Middle frontal gyrus (tissue), 1 donor: ENCODE results near the gene HOXA11.

Experiments
- DNase-seq: peaks from one replicate; pipeline ENCODE4 v3.0.0-alpha.2; 2015; ENCODE audit warnings: low spot score; ENCODE audit errors: extremely low spot score

HOXA11 gene

DNA sequence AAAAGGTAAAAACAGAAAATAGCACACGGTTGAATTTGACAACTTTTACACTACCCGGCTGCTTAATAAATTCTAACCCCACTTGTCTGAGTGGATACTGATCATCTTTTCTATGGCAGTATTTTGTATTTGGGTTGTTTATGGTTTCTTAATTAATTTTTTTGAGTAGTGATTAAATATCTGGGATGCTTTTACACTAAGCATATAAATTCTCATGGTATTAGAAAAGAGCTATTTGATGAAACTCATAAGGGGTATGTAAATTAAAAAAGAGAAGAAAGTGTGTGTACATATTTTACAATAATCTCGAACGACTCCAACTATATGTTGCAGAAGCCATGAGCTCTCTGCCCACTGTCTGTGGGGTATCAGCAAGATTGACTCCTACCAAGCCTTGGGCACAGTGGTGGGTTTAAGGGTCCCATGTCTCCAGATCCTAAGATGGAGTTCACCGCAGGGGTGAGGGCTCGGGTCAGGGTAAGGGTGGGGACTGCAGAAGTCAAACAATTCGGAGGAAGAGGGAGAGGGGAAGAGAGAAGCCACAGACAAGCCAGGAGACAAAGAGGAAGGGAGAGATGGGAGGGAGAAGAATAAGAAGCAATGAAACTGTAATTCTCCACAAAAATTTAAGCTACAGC, 22.4 kb upstream of the HOXA11 start:
- no peak for DNase-seq

DNA sequence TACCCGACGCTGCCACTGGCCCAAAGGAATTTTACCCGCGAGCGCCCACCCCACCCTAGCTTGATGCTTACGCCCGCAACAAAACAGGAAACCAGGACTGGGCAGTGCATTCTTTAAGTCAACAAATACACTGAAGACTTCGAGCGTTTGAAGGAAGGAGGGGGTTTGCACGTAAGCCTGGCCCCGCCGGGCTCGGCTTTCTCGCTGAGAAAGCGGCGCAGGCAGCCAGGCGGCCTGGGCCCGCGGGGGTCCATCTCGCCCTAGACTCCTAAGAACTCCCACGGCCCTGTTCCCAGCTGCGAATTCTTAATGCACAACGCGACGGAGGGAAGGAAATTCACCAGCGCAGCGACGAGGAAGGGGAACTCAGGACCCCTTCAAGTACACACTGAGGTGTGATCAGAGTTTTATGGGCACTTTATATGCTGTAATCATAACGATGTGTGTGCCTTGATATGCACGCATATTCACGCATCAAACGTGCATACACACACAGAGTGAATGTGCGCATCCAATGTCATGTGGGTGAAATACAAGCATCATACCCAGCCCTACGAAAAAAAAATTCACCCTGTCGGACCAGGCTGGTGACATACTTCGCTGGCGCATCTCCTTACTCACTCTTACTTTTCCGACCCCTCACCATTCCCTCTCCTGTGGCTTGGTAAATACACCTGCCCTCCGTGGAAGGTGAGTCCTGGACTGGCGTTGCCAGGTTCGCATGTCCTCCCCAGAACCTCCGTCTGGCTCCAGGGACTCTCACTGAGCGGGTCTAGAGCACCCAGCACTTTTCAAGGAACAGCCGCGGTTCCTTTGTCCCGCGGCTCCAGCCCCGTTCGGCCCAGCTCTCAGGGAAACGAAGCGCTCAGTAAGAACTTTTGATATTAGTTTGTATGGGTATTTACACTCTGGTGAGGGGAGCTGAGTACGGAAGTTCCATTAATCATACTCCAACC, 20.6 kb upstream of the HOXA11 start:
- no peak for DNase-seq

DNA sequence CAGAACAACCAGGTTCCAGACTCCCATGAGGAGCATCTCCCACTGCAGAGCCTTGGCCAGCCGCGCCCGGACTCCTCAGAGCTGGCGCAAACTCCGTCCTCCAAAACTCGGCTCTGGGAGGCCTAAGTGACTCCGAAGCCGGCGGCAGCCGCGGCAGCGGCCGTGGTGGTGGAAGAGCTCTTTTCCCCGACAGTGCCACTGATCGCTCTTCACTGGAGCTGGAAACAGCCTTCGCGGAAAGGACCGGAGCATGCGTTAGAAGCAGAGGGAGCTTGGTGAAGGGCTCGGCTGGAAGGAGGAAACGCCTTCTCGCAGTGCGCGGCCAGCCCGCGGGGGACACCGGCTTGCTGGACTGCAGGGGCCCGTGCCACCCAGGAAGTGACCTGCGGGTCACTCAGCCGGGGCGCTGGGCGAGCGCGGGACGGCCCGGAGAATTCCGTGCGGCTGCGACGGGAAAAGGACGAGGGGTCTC, 19.9 kb upstream of the HOXA11 start:
- no peak for DNase-seq

DNA sequence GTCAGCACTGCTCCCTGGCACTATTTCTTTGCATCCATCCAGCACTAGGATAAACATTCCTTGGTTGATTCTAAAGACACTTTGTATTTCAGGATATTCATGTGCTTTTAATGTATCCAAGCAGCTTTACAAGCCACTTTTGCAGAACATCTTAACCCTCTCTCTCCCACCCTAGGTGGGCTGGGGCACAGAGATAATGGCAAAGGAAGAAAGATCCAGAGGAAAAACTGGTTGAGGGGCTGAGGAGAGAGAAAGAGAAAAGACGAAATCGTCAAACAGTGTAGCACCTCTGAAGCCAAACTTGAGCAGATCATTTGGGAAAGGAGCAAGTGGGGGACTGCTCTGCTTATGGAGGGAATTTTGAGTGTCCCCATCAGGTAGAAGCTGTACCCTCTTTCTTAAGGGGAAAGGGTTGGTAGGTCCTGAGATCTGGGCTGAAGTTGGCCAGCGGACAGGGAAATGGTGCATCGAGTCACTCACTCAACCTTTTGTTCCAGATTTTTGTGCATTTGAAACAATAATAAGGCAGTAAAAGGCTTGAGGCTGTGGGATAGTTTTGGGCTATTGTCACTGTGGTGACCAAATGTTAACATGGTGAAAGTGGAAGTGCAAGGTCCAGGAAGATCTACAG, 19.0 kb upstream of the HOXA11 start:
- no peak for DNase-seq

DNA sequence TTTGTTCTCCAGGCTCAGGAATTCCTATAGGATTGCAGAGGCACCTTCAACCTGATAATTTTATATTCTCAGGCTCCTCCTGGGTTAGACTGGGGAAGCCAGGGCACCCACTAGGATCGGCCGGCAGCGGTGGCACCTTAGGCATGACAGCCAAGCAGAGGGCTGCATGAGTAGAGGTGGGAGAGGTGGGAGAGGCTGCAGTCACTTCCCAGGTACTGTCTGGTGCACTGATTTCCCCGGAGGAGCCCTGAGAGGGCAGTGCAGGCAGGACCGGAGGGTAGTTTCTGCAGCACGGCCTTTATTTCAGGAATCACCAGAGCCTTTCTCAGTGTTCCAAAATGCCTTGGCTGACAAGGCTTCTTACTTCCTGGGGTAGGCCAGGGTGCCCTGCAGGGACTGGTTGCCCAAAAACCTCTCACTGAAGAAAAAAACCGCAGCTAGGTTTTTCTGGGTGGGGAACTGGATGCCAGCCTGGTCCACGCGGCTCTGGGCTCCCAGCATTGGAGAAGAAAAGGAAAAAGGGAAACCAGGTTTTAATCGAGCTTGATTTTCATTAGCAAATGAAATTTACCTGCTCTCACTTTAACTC, 18.4 kb upstream of the HOXA11 start:
- no peak for DNase-seq

DNA sequence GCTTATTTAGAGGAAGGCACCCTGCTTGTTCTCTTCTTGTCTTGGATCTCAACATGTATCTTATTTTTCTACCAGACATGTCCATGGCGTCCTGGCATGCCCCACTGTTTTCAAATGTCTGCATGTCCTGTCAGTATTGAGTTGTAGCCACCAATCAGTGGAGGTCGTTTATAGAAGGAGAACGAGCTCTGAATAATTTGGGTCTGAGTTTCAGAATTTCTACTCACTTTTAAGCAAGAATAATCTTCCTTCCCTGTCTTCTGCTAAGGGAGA, 17.8 kb upstream of the HOXA11 start:
- DNase-seq = no peak

DNA sequence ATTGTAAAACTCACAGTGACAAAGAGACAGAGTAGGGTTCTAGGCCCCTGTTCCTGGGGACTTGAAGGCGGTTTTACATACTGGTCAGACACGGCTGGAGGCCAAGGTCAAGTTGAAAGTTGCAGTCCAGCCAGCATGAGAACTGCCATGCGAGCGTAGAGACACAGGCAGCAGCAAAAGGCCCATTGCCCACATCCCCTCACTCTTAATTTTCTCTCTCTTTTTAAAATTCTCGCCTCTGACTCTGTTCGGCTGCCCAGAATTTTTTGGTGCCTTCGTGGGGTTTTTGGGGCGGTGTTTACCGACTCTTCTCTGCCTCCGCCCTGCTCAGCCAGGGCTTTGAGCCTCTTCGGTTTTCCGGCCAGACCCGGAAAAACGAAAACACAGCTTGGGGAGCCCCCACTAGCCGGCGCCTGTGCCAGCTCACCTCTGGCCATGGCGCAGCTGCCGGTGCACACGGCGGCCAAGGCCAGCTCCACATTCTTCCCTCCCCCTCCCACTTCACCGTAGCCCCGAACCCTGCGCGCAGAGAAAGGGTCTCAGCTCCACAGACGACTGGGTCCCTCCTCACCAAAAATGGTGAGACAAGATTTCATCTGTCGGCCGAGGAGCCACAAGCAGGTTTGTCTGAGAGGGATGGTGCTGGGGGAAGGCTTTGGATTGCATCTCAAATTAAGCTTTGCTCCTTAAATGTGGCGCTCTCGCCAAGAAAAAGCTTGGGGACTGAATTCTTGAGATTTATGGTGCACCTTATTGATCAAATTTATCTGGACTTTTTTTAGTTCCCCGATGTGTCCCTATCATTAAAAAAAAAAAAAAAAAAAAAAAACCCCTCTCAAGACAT, 17.2 kb upstream of the HOXA11 start:
- DNase-seq = no peak

DNA sequence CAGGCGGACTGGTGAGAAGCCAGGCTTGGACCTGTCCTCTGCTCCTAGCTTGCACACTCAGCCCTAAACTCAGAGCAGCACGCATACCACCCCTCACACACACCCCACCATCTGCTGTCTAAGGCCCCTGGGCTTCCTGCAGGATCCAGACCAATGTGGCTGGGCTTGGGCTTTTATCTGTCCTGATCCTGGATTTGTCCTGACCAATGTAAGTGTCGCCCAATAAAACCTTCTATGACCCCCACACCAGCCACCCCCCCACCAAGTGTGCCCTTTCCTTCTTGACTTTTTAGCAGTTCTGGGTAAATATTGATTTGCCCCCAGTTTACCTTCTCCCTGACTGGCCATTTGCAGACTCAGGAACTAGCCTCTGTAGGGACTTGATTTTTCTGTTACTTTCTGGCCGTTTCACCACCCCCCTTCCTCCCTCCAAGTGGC, 16.6 kb upstream of the HOXA11 start:
- DNase-seq = no peak

DNA sequence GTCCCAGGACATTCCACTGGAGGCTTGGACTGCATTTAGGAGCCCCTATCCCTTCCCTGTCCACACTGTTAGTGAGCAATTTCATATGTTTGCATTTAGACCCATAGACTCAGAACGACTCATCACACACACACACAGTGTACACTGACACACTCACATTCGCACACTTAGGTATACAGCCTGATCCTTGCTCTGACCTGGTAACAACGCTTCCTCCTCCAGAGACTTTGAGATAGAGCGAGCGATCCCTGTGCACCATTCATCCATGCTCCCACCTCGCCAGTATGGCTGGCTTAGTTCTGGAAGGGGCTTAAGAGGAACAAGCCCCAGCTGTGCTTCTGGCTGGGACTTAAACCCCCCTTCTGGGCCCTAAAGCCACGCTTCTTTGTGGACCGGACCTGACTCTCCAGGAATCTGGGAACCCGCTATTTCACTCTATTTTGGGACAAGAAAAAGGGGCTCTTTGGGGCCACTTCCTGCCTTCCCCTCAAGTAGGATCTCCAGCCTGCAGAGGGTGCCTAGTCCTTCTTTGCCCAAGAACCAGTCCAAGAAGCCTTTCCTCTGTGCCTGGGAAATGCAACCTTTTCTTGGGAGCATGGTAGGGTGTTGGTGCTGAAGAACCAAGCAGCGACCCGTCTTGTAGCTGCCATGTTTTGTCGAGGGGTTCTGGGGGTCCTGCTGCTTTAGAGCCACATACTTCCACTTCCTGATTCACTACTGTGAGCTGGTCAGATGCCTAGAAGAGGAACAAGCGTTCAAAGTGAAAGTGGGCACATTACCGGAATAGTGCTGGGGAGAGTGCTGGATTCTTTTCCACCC, 15.9 kb upstream of the HOXA11 start:
- DNase-seq = no peak

DNA sequence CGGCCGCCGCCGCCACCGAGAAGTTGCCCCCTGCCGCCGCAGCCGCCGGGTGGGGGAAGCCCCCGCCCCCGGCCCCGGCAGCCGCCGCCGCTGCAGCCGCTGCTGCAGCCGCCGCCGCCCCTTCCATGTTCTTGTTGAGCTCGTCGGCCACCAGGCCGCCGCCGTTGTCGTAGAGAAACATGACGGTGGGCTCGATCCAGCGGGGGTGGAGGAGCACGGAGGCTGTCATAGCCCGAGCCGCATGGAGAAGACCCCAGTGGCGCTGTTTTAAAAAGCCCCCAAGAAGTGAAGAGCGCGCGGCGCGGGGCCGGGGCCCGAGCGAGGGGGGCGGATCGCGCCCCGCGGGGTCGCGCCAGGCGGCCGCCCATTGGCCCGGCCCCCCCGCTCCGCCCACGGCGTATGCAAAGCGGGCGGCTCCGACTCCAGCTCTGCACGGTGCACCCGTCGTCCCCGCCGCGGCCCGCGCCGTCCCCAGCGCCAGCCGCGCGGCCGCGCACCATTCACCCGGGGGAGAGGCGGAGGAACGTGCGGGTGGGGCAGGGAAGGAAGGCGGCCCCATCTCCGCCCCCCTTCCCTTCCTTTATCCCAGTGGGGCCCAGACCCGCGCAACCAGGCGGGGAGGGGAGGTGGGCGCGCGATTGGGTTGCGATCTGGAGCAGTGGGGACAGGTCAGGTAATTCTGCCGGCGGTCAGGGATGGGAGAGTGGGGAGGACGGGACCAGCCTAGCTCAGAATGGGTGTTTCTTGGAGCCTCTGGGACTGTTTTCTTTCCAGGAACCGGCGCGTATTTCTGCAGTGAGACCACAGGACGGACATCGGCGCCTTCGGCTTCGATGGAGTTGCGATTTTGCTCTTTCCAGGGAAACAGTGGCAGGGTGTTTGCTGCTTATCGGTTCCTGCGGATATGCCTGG, 15.1 kb upstream of the HOXA11 start, which contains the start of gene HOXA13:
Gene HOXA13, minus strand, starts transcription at position 243 of the 912 bp plus-strand sequence. Its CDS starts 14 bp downstream, at position 229.
- no peak for DNase-seq

DNA sequence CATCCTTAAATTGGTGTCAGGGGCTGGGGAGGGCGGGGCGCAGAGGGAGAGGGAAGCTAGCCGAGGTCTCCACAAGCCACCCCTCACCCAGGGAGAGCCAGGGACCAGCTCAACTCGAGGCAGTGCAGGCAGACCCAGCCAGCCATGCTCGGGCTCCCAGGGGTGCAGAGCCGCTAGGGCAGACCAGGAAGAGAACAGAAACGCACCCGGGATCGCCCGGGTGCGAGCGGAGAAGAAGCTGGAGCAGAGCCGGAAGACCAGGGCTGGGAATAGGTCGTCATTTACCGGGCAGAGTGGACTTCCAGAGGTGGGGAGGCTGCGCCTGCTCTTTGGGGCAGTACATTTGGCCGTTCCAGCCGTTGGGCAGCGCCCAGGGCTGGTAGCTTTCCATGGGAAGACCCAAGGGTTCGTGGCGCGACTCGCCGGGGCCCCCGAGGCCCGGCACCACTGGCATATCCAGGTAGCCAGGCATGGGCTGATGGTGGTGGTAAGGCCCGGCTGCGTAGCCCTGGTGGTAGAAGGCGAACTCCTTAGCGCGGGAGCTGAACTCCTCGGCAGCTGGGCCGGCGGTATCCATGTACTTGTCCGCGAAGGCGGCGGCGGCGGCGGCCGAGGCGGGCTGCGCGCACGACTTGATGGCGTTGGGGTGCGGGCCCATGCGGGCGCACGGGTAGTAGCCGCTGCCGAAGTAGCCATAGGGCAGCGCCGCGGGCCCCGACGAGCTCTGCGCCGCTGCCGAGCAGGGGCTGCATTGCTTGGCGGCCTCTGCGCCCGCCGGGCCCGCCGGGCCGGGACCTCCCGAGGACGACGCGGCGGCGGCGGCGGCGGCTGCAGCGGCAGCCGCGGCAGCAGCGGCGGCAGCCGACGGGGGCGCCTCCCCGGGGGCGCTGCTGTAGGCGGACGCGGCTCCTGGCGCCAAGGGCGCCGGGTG, 14.1 kb upstream of the HOXA11 start:
- DNase-seq = no peak

DNA sequence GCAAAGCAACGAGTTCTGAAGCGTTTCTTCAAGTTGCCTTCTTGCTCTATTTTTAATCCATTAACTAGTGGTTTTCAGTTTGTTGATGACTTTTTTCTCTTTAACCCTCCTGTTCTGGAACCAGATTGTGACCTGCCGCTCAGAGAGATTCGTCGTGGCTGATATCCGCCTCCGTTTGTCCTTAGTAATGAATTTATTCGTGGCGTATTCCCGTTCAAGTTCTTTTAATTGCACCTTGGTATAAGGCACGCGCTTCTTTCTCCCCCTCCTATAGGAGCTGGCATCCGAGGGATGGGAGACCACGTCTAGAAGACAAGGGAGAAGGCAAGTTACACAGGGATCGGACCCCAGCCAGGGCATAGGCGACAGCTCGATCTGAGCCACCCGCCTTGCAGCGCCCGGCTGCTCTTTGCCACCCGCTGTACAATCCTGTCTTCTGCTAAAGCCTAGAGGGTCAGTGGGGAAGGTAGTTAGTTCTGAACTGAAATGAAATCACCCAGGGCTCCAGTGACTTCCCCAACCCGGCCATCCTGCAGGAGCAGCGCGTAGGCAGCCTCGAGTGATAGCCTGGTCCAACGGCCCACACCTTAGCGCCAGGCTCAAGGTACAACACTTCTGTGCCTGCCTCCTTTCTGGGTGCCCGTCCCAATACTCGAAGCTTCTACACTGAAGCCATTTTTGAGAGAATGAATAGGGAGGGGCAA, 13.3 kb upstream of the HOXA11 start:
- DNase-seq = no peak

DNA sequence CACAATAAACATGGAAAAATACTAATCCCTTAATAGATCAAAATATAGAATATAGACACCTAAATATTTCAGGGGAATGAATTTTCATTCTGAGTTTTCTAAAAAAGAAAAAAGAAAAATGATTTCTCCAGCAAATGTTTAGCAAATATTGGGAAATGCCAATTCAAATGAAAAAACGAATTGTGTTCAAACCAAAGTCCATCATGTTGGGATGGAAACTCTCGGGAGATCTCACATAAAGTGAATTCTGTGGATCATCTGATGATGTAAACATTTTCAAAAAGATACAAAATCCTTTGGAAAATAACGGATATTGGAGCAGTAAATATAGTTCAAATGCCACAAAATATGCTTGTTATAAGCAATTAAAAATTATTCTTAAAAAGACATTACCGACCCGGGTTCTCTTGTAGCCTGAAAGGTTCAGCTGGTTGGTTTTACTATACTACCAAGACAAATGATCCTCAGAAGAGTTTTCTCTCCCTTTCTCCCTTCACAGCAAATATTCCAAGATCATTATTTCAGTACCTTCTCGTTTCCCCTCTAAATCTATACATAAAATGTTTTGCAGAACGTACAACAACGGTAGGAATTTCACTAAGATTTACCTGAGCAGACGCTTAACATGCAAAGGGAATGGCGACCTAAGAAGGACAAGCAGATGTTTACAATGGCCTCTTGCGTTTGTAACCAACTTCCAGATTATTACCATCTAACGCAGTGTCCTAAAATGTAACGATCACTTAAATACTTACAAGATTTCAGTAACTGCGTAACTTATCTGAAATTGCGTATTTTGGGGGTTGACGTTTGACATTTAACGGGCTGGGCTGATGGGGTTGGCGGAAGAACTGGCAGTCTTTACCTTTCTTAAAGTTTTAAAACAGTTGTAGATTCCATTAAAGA, 12.4 kb upstream of the HOXA11 start:
- DNase-seq = no peak

DNA sequence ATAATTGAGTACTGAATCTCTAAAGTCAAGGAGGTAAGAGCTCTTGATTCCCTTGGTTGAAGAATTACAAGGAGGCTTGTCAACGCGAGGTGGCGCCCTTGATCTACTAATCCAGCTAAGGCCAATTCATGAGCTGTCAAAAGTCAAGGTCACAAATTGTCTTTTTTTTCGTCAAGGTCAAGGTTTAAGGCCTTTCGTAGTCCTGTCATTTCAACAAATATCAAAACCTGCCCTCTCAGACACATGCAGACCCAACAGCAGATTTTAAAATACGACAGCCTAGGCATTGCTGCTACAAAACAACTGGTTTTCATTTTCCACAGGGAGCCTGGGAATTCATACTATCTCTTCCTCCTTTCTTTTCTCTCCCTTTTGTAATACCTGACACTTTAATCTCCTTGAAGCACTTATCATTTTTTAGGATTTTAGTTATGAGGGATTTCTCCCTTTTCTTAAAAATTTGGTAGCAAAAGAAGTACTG, 11.3 kb upstream of the HOXA11 start:
- peak; percentile 25 for DNase-seq

DNA sequence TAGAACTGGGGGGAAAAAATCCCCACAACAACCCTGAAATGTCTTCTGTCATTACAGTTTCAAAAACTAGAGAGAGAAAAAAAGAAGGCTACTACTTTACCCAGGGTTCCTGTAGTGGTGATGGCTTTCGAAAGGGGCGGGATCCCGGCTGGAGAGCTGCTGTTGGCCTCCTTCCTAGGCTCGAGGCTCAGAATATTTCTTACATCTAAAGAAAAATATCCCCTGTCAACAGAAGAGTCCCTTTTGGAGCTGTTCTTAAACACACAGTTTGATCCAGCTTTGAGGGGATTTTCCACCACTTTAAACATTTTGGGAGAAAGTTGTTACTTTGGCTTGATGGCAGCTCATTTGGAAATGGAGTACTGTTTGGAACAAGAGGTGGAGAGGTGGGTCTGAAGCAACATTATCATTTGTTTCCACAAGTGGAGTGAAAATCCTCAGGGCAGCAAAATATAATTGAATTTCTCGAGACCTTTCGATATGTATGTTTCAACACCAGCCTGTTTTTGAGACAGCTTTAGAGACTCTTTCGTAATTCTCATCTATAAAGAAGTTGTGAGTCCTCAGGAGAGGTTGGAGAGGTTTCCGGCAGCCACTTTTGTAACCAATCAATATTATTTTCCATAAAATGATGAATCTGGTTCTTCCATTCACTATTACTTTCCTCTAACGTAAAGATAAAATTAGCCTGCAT, 9.8 kb upstream of the HOXA11 start:
- no peak for DNase-seq

DNA sequence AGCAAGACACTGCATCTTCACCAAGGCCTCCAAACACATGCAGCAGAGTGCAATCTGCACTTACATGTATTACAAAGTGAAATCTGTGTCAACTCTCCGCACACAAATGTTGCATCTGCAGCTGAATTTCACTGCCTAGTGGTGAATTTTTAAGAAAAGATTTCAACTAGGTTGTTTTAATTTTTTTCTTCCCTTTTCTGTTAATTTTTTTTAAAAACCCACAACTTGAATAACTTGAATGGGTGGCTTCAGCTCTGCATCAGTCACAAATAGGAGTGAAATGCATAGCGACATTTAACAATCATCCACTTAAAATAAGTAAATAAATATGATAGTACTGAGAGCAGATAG, 8.9 kb upstream of the HOXA11 start:
- no peak for DNase-seq
